Endometrium (tissue), 2 donors: Measurements from ENCODE around the gene ADAMTS17.
A peak's percentile ranks its signal among the peaks of the same experiment; 100 is the strongest.

ENCODE experiments used
- FAIRE-seq: peaks from 2 replicates; lab custom pipeline; 2012; peaks lifted over from hg19 to GRCh38; lab: Jason Lieb, UNC
- donor health status: control.
- donor health status: control.

Gene ADAMTS17

GRCh38 chr15:100224206-100225185 lies 117.3 kb downstream of the ADAMTS17 start:
- no peak for FAIRE-seq

- FAIRE-seq = no peak
Measured at GRCh38 chr15:100222349-100222715, 119.4 kb downstream of the ADAMTS17 start.

GRCh38 chr15:100221471-100222348 lies 120.1 kb downstream of the ADAMTS17 start:
- no peak for FAIRE-seq

- FAIRE-seq = no peak
Measured at GRCh38 chr15:100220058-100220768, 121.6 kb downstream of the ADAMTS17 start.

- FAIRE-seq = no peak
Measured at GRCh38 chr15:100218434-100218833, 123.3 kb downstream of the ADAMTS17 start.

GRCh38 chr15:100216182-100216581 lies 125.6 kb downstream of the ADAMTS17 start:
- no peak for FAIRE-seq

GRCh38 chr15:100215843-100216169 lies 126.0 kb downstream of the ADAMTS17 start:
- no peak for FAIRE-seq

GRCh38 chr15:100215031-100215842 lies 126.5 kb downstream of the ADAMTS17 start:
- FAIRE-seq = no peak

- FAIRE-seq = peak; percentile 48
Measured at GRCh38 chr15:100211855-100212850, 129.6 kb downstream of the ADAMTS17 start.

- no peak for FAIRE-seq
Measured at GRCh38 chr15:100210338-100210737, 131.4 kb downstream of the ADAMTS17 start.

GRCh38 chr15:100208921-100209603 lies 132.7 kb downstream of the ADAMTS17 start:
- no peak for FAIRE-seq

- FAIRE-seq = no peak
Measured at GRCh38 chr15:100207053-100207452, 134.7 kb downstream of the ADAMTS17 start.

- no peak for FAIRE-seq
Measured at GRCh38 chr15:100206643-100207042, 135.1 kb downstream of the ADAMTS17 start.

- FAIRE-seq = no peak
Measured at GRCh38 chr15:100205549-100206295, 136.1 kb downstream of the ADAMTS17 start.

- FAIRE-seq = no peak
Measured at GRCh38 chr15:100204771-100205170, 137.0 kb downstream of the ADAMTS17 start.

GRCh38 chr15:100204211-100204610 lies 137.6 kb downstream of the ADAMTS17 start:
- no peak for FAIRE-seq

- peak; percentile 87 for FAIRE-seq
Measured at GRCh38 chr15:100202309-100202960, 139.3 kb downstream of the ADAMTS17 start.
